ENCODE results near the gene MRPL2. TPM values are rescaled to one million over a fixed set of nuclear protein-coding genes. Genes with fewer than 3 reads are reported as not detected.

Gene MRPL2
- total and polyA plus RNA-seq, 2 of the 4 experiments (the other 2 are of a cell fraction), result 18.1 to 45.9 TPM

DNA sequence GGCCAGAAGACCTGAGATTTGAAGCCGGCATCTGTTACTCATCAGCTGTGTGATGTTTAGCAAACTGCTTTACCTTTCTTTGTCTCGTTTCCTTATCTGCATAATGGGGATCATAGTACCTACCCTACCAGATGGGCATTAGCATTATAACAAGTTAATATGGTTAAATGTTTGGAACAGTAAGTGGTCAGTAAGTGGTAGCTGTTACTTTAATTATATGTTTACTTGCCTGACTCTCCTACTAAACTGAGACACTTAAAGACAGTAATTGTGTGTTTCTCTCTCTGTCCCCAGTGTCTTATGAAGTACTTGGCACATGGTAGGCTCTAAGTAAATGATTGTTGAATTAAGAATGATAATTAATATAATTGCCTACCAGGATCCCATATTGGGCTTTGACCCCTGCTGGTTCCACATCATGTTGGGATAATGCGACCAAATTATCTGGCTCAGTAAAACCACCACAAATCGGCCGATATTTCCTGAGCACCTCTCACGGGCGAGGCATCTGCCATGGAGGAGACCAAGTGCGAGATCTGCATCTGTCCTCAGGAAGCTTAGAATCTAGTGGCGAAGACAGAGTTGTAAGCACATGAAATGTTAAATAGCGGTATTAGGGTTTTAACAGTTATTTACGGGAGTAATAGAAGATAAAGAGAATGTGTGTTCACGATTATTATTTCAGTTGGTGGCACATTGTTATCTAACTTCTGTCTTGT is 48.3 kb upstream of the MRPL2 start:
- dilution Hi-C loops (cut with HindIII; ENCODE audit: low sequenced_read_pairs, unreplicated experiment), result no loop called here
- no peak for ATAC-seq (ENCODE audit: low read depth)
- WGBS, 2 experiments (ENCODE audit: extremely low coverage in 2 of 2, insufficient read length in 1 of 2), result 100% methylated on average over 3 of the region's 12 CpGs

More for the DNA sequence above, 48.3 kb upstream of the MRPL2 start:
- Histone ChIP-seq H2BK120ac (ENCODE audit: low read depth, low read length) (no peak overlapping the region), H3K9me1 (ENCODE audit: insufficient read depth, low read length) (peaks cover 7% of the 10 kb centered on the region), H3K36me3 (ENCODE audit: control insufficient read depth, insufficient read depth, low read length) (peaks cover 4% of the 10 kb centered on the region), H3K9me3 (ENCODE audit: control insufficient read depth, insufficient read depth, low read length) (no peaks in the 10 kb centered on the region), H3K4ac (ENCODE audit: low read depth, low read length) (no peak overlapping the region), H2AK5ac (ENCODE audit: low read depth, low read length) (no peak overlapping the region), H2AK9ac (replicated peaks; ENCODE audit: low read depth, low read length, poor library complexity) (no peak overlapping the region), H3K14ac (replicated peaks; ENCODE audit: low read depth, low read length) (no peak overlapping the region), H3K9ac (ENCODE audit: low read depth, low read length) (no peak overlapping the region), H3K27me3 (ENCODE audit: control insufficient read depth, insufficient read depth, low read length) (no peaks in the 10 kb centered on the region), H3K23ac (ENCODE audit: low read depth, low read length) (no peak overlapping the region), H4K91ac (ENCODE audit: insufficient read depth, low read depth, low read length) (no peak overlapping the region), H4K5ac (ENCODE audit: low read depth, low read length) (no peak overlapping the region), H2BK15ac (ENCODE audit: low read depth, low read length) (no peak overlapping the region), H2BK5ac (ENCODE audit: low read depth, low read length, poor library complexity, severe bottlenecking) (no peak overlapping the region), H3K27ac (ENCODE audit: insufficient read depth, low read length) (no peak overlapping the region), H3K56ac (ENCODE audit: extremely low read depth, insufficient read depth, low read length) (no peak overlapping the region), H3K18ac (ENCODE audit: low read depth, low read length) (no peak overlapping the region), H2BK20ac (ENCODE audit: low read depth, low read length) (no peak overlapping the region), H3K4me2 (ENCODE audit: low read depth, low read length) (no peak overlapping the region), H3K4me3 (ENCODE audit: insufficient read depth, low read depth, low read length) (no peak overlapping the region), H2AFZ (replicated peaks; ENCODE audit: low read length, poor library complexity) (no peak overlapping the region), H3K79me1 (ENCODE audit: low read depth in 1 of 2, low read length in 2 of 2) (peaks cover 34 to 63% of the 10 kb centered on the region in 2 experiments), H4K8ac (ENCODE audit: low read depth in 2 of 2, low read length in 2 of 2) (no peak overlapping the region), H4K20me1 (ENCODE audit: insufficient read depth, low read length) (peaks cover 26% of the 10 kb centered on the region), H3K4me1 (ENCODE audit: control insufficient read depth, insufficient read depth, low read length) (no peaks in the 10 kb centered on the region)
- POLR2A ChIA-PET (ENCODE audit: unreplicated experiment), result no interaction called here
- intact Hi-C loops (cut with micrococcal nuclease), result no loop called here
- CTCF ChIA-PET, result no interaction called here
- BruUV-seq (replicated peaks), result no TSS peak
- no peak for TF ChIP-seq RFX5 (IDR thresholded peaks at IDR 0.05; ENCODE audit: low read depth, low read length)
- no peak for DNase-seq
- in situ Hi-C loops (cut with MboI; ENCODE audit: low sequenced_read_pairs), result no loop called here
